HepG2 (cell line): ENCODE measurements around the gene ENG. TPM values are rescaled to one million over a fixed set of nuclear protein-coding genes. Genes with fewer than 3 reads are reported as not detected.
A peak's percentile ranks its signal among the peaks of the same experiment; 100 is the strongest.

Source experiments
- BRD4 ChIP-seq: sonication (generic); formaldehyde crosslinking; IDR thresholded peaks from 2 replicates; pipeline ENCODE4 v1.4.0; 2020; ENCODE audit warnings: missing genetic modification reagents
- CHD4 ChIP-seq: fragments of 200-600 bp; sonication (generic); IDR thresholded peaks from 2 replicates; pipeline ENCODE4 v1.7.0; 2017; ENCODE audit warnings: mild to moderate bottlenecking, low read length, borderline replicate concordance
- EZH2 ChIP-seq: conservative IDR thresholded peaks from 2 replicates; pipeline ENCODE4 v1.6.1; 2012; ENCODE audit warnings: mild to moderate bottlenecking, low read depth, low read length, moderate library complexity
- GABPA ChIP-seq, 2 experiments: IDR thresholded peaks; 2 replicates each; pipeline ENCODE4 v1.6.1; 2011 to 2016; ENCODE audit warnings: low read depth in 2 of 2, low read length in 1 of 2, missing biosample characterization in 1 of 2, missing genetic modification characterization in 1 of 2
- IKZF4 ChIP-seq: sonication (generic); formaldehyde crosslinking; IDR thresholded peaks from 2 replicates; pipeline ENCODE4 v1.5.1; 2020; ENCODE audit warnings: borderline replicate concordance, mild to moderate bottlenecking, low read depth, missing genetic modification reagents; ENCODE audit errors: not compliant biosample characterization
- MIER2 ChIP-seq: IDR thresholded peaks from 2 replicates; pipeline ENCODE4 v1.6.1; 2016; ENCODE audit warnings: missing biosample characterization, missing genetic modification reagents
- MYPOP ChIP-seq: sonication (generic); formaldehyde crosslinking; IDR thresholded peaks from 2 replicates; pipeline ENCODE4 v1.8.1; 2023; ENCODE audit warnings: mild to moderate bottlenecking, moderate library complexity, missing genetic modification reagents
- PAX8 ChIP-seq: sonication (generic); formaldehyde crosslinking; IDR thresholded peaks from 2 replicates; pipeline ENCODE4 v1.8.0; 2022; ENCODE audit warnings: mild to moderate bottlenecking, missing genetic modification reagents, borderline replicate concordance
- RAD51 ChIP-seq: fragments of 450-650 bp; IDR thresholded peaks from 2 replicates; pipeline ENCODE4 v1.6.1; 2016; ENCODE audit warnings: borderline replicate concordance
- SP140L ChIP-seq: sonication (generic); formaldehyde crosslinking; IDR thresholded peaks from 2 replicates; pipeline ENCODE4 v1.4.0; 2020; ENCODE audit warnings: missing genetic modification reagents, borderline replicate concordance
- TBX3 ChIP-seq: fragments of 450-650 bp; IDR thresholded peaks from 2 replicates; pipeline ENCODE4 v1.6.1; 2017; ENCODE audit warnings: antibody characterized with exemption, mild to moderate bottlenecking, inconsistent platforms, borderline replicate concordance
- XBP1 ChIP-seq: sonication (generic); formaldehyde crosslinking; IDR thresholded peaks from 2 replicates; pipeline ENCODE4 v1.5.0; 2020; ENCODE audit warnings: missing genetic modification reagents
- ZBTB44 ChIP-seq: sonication (generic); formaldehyde crosslinking; IDR thresholded peaks from 2 replicates; pipeline ENCODE4 v1.4.0; 2020; ENCODE audit warnings: missing genetic modification reagents
- ZKSCAN8 ChIP-seq: IDR thresholded peaks from 2 replicates; pipeline ENCODE4 v1.6.1; 2016; ENCODE audit warnings: borderline replicate concordance, missing genetic modification reagents, missing compliant biosample characterization
- ZNF224 ChIP-seq: sonication (generic); formaldehyde crosslinking; IDR thresholded peaks from 2 replicates; pipeline ENCODE4 v1.5.0; 2020; ENCODE audit warnings: mild to moderate bottlenecking, missing genetic modification reagents
- ZNF264 ChIP-seq: sonication (generic); formaldehyde crosslinking; IDR thresholded peaks from 2 replicates; pipeline ENCODE4 v1.4.0; 2020; ENCODE audit warnings: missing genetic modification reagents
- ZNF367 ChIP-seq: sonication (generic); formaldehyde crosslinking; IDR thresholded peaks from 2 replicates; pipeline ENCODE4 v1.4.0; 2020; ENCODE audit warnings: missing genetic modification reagents, borderline replicate concordance
- ZNF549 ChIP-seq: sonication (generic); formaldehyde crosslinking; IDR thresholded peaks from 2 replicates; pipeline ENCODE4 v1.5.0; 2020; ENCODE audit warnings: missing genetic modification reagents
- ZNF761 ChIP-seq: sonication (generic); formaldehyde crosslinking; conservative IDR thresholded peaks from 2 replicates; pipeline ENCODE4 v1.4.0; 2020; ENCODE audit warnings: mild to moderate bottlenecking, missing genetic modification reagents
- ZNF773 ChIP-seq: sonication (generic); formaldehyde crosslinking; IDR thresholded peaks from 2 replicates; pipeline ENCODE4 v1.4.0; 2020; ENCODE audit warnings: missing genetic modification reagents, borderline replicate concordance
- polyA plus RNA-seq, 8 experiments: library from polyadenylated mRNA; depleted of rRNA in 3 of 8; stranded (reverse) in 7 of 8; unstranded in 1 of 8; fragments of >200 nt; fragmentation: Illumina TruSeq in 4 of 8; extraction: Trizol in 4 of 8; gene quantifications; 2 replicates each; pipeline versions ENCODE4 v1.2.1 to v1.2.3, GENCODE V29; 2011 to 2016; ENCODE audit warnings: low read depth in 4 of 8, missing spikeins in 1 of 8, mixed read lengths in 1 of 8; ENCODE audit not compliant: insufficient read depth in 1 of 8
- total RNA-seq, 5 experiments: library from RNA; depleted of rRNA; stranded (reverse); fragments of >200 nt; fragmentation: Illumina TruSeq; extraction: Trizol; gene quantifications; 2 replicates each; pipeline ENCODE4 v1.2.3, GENCODE V29; 2016; ENCODE audit warnings: low read depth in 1 of 5
- TF ChIP-seq, protein P1 (sequence below), 2 experiments: sonication (generic) in 1 of 2; formaldehyde crosslinking in 1 of 2; IDR thresholded peaks; 2 replicates each; pipeline versions ENCODE4 v1.6.1 to v1.9.0; 2014 to 2022; ENCODE audit warnings: antibody characterized with exemption in 1 of 2, borderline replicate concordance in 1 of 2, inconsistent platforms in 1 of 2, low read depth in 1 of 2, missing genetic modification reagents in 1 of 2

ENG gene
- total and polyA plus RNA-seq, 2 of the 13 experiments (the other 11 are each of a cell fraction or from before 2014, with no cell fraction given) = 0.02 to 1.1 TPM

DNA sequence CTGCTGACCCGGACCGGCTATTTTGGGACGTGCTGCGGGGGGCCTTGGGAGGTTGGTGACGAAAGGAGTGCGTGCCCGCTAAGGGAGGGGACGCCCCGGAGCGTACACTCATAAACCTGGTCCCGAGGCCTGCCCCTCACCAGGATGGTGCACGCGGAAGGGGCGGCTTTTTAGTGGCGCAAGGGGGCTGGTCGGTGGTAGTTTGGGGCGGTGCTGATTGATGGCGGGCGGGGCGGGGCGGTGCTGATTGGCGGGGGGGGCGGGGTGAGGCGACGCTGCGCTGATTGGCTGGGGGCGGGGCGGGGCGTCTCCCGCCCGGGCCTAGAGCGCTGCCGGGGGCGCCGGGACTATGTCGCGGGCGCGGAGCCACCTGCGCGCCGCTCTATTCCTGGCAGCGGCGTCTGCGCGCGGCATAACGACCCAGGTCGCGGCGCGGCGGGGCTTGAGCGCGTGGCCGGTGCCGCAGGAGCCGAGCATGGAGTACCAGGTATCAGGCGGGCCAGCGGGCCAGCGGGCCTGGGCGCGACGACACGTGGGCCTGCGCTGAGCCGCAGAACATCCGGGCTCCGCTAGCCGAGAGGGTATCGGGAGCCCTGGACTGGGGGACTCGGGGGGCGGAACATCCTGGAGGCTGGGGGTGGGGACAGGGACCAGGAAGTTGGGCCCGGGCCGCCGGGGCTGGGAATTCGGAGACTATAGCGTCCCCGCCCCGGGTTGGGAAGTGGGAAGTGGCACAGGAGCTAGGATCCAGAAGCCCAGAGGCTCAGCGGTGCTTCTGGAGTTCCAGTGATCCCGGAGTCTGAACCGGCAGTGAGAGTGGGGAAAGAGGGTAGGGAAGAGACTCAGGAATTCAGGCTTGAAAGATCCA is 51.6 kb downstream of the ENG start, which contains the start of gene FPGS (continued):
- TF ChIP-seq ZNF773 (CRISPR knock-in tag) = no peak
- no peak for TF ChIP-seq RAD51
- TF ChIP-seq ZNF224 = no peak
- TF ChIP-seq CHD4 = no peak
- no peak for TF ChIP-seq SP140L (CRISPR knock-in tag)
- peak; percentile 68 for TF ChIP-seq GABPA (IDR thresholded peaks at IDR 0.05; ENCODE audit: low read depth, low read length)
- peak; percentile 81 for TF ChIP-seq GABPA (CRISPR knock-in tag; IDR thresholded peaks at IDR 0.05; ENCODE audit: low read depth)
- no peak for TF ChIP-seq TBX3
- TF ChIP-seq, protein P1, sequence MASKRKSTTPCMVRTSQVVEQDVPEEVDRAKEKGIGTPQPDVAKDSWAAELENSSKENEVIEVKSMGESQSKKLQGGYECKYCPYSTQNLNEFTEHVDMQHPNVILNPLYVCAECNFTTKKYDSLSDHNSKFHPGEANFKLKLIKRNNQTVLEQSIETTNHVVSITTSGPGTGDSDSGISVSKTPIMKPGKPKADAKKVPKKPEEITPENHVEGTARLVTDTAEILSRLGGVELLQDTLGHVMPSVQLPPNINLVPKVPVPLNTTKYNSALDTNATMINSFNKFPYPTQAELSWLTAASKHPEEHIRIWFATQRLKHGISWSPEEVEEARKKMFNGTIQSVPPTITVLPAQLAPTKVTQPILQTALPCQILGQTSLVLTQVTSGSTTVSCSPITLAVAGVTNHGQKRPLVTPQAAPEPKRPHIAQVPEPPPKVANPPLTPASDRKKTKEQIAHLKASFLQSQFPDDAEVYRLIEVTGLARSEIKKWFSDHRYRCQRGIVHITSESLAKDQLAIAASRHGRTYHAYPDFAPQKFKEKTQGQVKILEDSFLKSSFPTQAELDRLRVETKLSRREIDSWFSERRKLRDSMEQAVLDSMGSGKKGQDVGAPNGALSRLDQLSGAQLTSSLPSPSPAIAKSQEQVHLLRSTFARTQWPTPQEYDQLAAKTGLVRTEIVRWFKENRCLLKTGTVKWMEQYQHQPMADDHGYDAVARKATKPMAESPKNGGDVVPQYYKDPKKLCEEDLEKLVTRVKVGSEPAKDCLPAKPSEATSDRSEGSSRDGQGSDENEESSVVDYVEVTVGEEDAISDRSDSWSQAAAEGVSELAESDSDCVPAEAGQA (IDR thresholded peaks at IDR 0.05; ENCODE audit: low read depth) = no peak
- TF ChIP-seq, protein P1 (CRISPR knock-in tag; IDR thresholded peaks at IDR 0.05; ENCODE audit: borderline replicate concordance) = no peak
- peak; percentile 94; the same call in 1 of the 2 replicates for TF ChIP-seq PAX8 (CRISPR knock-in tag)
- no peak; the same call in 1 of the 2 replicates for TF ChIP-seq XBP1
- TF ChIP-seq IKZF4 (CRISPR knock-in tag) = no peak
- TF ChIP-seq MIER2 (CRISPR knock-in tag) = no peak
- no peak for TF ChIP-seq EZH2
- TF ChIP-seq ZKSCAN8 (CRISPR knock-in tag) = no peak
- TF ChIP-seq MYPOP (CRISPR knock-in tag) = peak; percentile 88
- peak; percentile 57; the same call in 1 of the 2 replicates for TF ChIP-seq ZNF761 (CRISPR knock-in tag)
- TF ChIP-seq ZNF549 (CRISPR knock-in tag) = no peak
- no peak for TF ChIP-seq ZBTB44 (CRISPR knock-in tag)
- no peak for TF ChIP-seq ZNF367 (CRISPR knock-in tag)
- TF ChIP-seq ZNF264 (CRISPR knock-in tag) = no peak
- TF ChIP-seq BRD4 (CRISPR knock-in tag) = peak; percentile 31; the same call in 1 of the 2 replicates
